Hepatocyte (in vitro differentiated cells): ENCODE measurements around the gene PDE8B.

ENCODE experiments used
- EZH2 ChIP-seq: fragments of 200-600 bp; sonication (generic); IDR thresholded peaks from 2 replicates; pipeline ENCODE4 v1.6.1; 2016; ENCODE audit warnings: antibody characterized with exemption, mild to moderate bottlenecking, borderline replicate concordance
- TF ChIP-seq, protein P1 (sequence below): fragments of 200-600 bp; sonication (generic); IDR thresholded peaks from 2 replicates; pipeline ENCODE4 v1.5.1; 2016; ENCODE audit warnings: antibody characterized with exemption, mild to moderate bottlenecking; ENCODE audit not compliant: poor library complexity

DNA sequence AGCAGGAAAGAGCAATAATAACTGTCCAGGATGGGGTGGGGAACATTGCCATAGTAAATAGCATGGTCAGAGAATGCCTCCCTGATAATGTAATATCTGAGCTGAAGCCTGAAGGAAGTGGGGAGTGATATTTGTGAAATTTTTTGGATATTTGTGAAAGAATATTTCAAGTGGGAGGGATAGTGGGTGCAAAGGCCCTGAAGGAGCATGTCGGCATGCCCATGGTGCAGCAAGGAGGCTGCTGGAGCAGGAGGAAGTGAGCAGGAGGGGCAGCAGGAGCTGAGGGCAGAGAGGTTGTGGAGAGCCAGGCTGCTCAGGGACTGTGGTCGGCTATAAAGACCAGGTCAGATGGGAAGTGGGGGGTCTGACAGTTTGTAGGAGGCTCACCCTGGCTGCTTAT is 21.1 kb upstream of the PDE8B start:
- TF ChIP-seq, protein P1, sequence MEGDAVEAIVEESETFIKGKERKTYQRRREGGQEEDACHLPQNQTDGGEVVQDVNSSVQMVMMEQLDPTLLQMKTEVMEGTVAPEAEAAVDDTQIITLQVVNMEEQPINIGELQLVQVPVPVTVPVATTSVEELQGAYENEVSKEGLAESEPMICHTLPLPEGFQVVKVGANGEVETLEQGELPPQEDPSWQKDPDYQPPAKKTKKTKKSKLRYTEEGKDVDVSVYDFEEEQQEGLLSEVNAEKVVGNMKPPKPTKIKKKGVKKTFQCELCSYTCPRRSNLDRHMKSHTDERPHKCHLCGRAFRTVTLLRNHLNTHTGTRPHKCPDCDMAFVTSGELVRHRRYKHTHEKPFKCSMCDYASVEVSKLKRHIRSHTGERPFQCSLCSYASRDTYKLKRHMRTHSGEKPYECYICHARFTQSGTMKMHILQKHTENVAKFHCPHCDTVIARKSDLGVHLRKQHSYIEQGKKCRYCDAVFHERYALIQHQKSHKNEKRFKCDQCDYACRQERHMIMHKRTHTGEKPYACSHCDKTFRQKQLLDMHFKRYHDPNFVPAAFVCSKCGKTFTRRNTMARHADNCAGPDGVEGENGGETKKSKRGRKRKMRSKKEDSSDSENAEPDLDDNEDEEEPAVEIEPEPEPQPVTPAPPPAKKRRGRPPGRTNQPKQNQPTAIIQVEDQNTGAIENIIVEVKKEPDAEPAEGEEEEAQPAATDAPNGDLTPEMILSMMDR = no peak
- TF ChIP-seq EZH2 = no peak
